HEK293 (cell line): ENCODE results near the gene CRB2.

Source experiments
- BCL11B ChIP-seq: fragments of 450-650 bp; formaldehyde crosslinking; IDR thresholded peaks from 2 replicates; pipeline ENCODE4 v1.5.1; 2016; ENCODE audit warnings: low read depth, missing biosample characterization, missing genetic modification characterization
- KLF17 ChIP-seq: fragments of 450-650 bp; formaldehyde crosslinking; IDR thresholded peaks from 2 replicates; pipeline ENCODE4 v1.5.1; 2016; ENCODE audit warnings: missing biosample characterization, missing genetic modification characterization
- PRDM10 ChIP-seq: fragments of 450-650 bp; formaldehyde crosslinking; IDR thresholded peaks from 2 replicates; pipeline ENCODE4 v1.5.1; 2016; ENCODE audit warnings: missing biosample characterization, missing genetic modification characterization
- PRDM4 ChIP-seq: fragments of 450-650 bp; formaldehyde crosslinking; IDR thresholded peaks from 2 replicates; pipeline ENCODE4 v1.5.1; 2017; ENCODE audit warnings: missing biosample characterization, missing genetic modification characterization
- REPIN1 ChIP-seq: fragments of 450-650 bp; formaldehyde crosslinking; IDR thresholded peaks from 2 replicates; pipeline ENCODE4 v1.5.1; 2017; ENCODE audit warnings: missing biosample characterization, missing genetic modification characterization, low read depth
- SALL2 ChIP-seq: fragments of 450-650 bp; formaldehyde crosslinking; IDR thresholded peaks from 2 replicates; pipeline ENCODE4 v1.5.0; 2017; ENCODE audit warnings: missing biosample characterization, mild to moderate bottlenecking, missing genetic modification characterization, borderline replicate concordance
- ZBTB20 ChIP-seq: fragments of 450-650 bp; formaldehyde crosslinking; IDR thresholded peaks from 2 replicates; pipeline ENCODE4 v1.5.1; 2016; ENCODE audit warnings: missing biosample characterization, missing genetic modification characterization
- ZFP69B ChIP-seq: fragments of 450-650 bp; formaldehyde crosslinking; IDR thresholded peaks from 2 replicates; pipeline ENCODE4 v1.5.1; 2016; ENCODE audit warnings: missing biosample characterization, missing genetic modification characterization
- ZNF132 ChIP-seq: fragments of 450-650 bp; formaldehyde crosslinking; IDR thresholded peaks from 2 replicates; pipeline ENCODE4 v1.5.1; 2017; ENCODE audit warnings: missing biosample characterization, missing genetic modification characterization, borderline replicate concordance
- ZNF18 ChIP-seq: fragments of 450-650 bp; formaldehyde crosslinking; IDR thresholded peaks from 2 replicates; pipeline ENCODE4 v1.5.1; 2016; ENCODE audit warnings: missing biosample characterization, missing genetic modification characterization
- ZNF280D ChIP-seq: fragments of 450-650 bp; formaldehyde crosslinking; IDR thresholded peaks from 2 replicates; pipeline ENCODE4 v1.5.1; 2016; ENCODE audit warnings: missing biosample characterization, missing genetic modification characterization
- ZNF292 ChIP-seq: fragments of 450-650 bp; formaldehyde crosslinking; IDR thresholded peaks from 2 replicates; pipeline ENCODE4 v1.5.1; 2016; ENCODE audit warnings: low read depth, missing biosample characterization, missing genetic modification characterization, borderline replicate concordance
- ZNF416 ChIP-seq: fragments of 450-650 bp; formaldehyde crosslinking; IDR thresholded peaks from 2 replicates; pipeline ENCODE4 v1.5.1; 2016; ENCODE audit warnings: missing biosample characterization, missing genetic modification characterization
- ZNF423 ChIP-seq: fragments of 450-650 bp; formaldehyde crosslinking; IDR thresholded peaks from 2 replicates; pipeline ENCODE4 v1.5.1; 2016; ENCODE audit warnings: missing biosample characterization, missing genetic modification characterization
- ZNF514 ChIP-seq: fragments of 450-650 bp; formaldehyde crosslinking; IDR thresholded peaks from 2 replicates; pipeline ENCODE4 v1.5.1; 2016; ENCODE audit warnings: missing biosample characterization, missing genetic modification characterization
- ZNF521 ChIP-seq: fragments of 450-650 bp; formaldehyde crosslinking; IDR thresholded peaks from 2 replicates; pipeline ENCODE4 v1.5.1; 2017; ENCODE audit warnings: missing biosample characterization, mild to moderate bottlenecking, missing genetic modification characterization
- ZNF529 ChIP-seq: fragments of 450-650 bp; formaldehyde crosslinking; IDR thresholded peaks from 2 replicates; pipeline ENCODE4 v1.5.1; 2017; ENCODE audit warnings: missing genetic modification characterization, missing biosample characterization; ENCODE audit not compliant: insufficient replicate concordance
- ZNF654 ChIP-seq: fragments of 450-650 bp; formaldehyde crosslinking; IDR thresholded peaks from 2 replicates; pipeline ENCODE4 v1.5.1; 2016; ENCODE audit warnings: low read depth, missing biosample characterization, missing genetic modification characterization
- ZNF670 ChIP-seq: fragments of 450-650 bp; formaldehyde crosslinking; IDR thresholded peaks from 2 replicates; pipeline ENCODE4 v1.5.1; 2016; ENCODE audit warnings: missing biosample characterization, missing genetic modification characterization, low read depth
- ZNF704 ChIP-seq: fragments of 450-650 bp; formaldehyde crosslinking; IDR thresholded peaks from 2 replicates; pipeline ENCODE4 v1.5.1; 2016; ENCODE audit warnings: missing biosample characterization, missing genetic modification characterization
- ZNF76 ChIP-seq: fragments of 450-650 bp; formaldehyde crosslinking; IDR thresholded peaks from 2 replicates; pipeline ENCODE4; 2016; ENCODE audit warnings: low read depth, missing biosample characterization, missing genetic modification characterization, borderline replicate concordance
- ZSCAN4 ChIP-seq: fragments of 450-650 bp; formaldehyde crosslinking; IDR thresholded peaks from 2 replicates; pipeline ENCODE4 v1.5.1; 2017; ENCODE audit warnings: missing biosample characterization, missing genetic modification characterization

Gene CRB2

GRCh38 chr9:123326662-123327093 is 29.3 kb upstream of the CRB2 start (continued):
- TF ChIP-seq PRDM10 (tag by site-specific recombination) = peak; percentile 62
- no peak for TF ChIP-seq ZBTB20 (tag by site-specific recombination)
- TF ChIP-seq PRDM4 = no peak
- peak; percentile 51; the same call in 1 of the 2 replicates for TF ChIP-seq KLF17
- no peak for TF ChIP-seq ZSCAN4 (tag by site-specific recombination)
- TF ChIP-seq ZNF132 (tag by site-specific recombination) = no peak
- TF ChIP-seq BCL11B (tag by site-specific recombination) = no peak
- no peak for TF ChIP-seq ZNF654 (tag by site-specific recombination)
- TF ChIP-seq ZNF521 = no peak
- TF ChIP-seq ZNF670 (tag by site-specific recombination) = no peak
- TF ChIP-seq ZNF514 = no peak
- TF ChIP-seq SALL2 (tag by site-specific recombination) = no peak
- no peak for TF ChIP-seq ZNF423 (tag by site-specific recombination)
- no peak for TF ChIP-seq ZNF416 (tag by site-specific recombination)
- TF ChIP-seq ZNF76 = no peak
- TF ChIP-seq ZNF529 = no peak
- no peak for TF ChIP-seq REPIN1 (tag by site-specific recombination)
- no peak for TF ChIP-seq ZNF704 (tag by site-specific recombination)
- TF ChIP-seq ZNF18 (tag by site-specific recombination) = no peak
- TF ChIP-seq ZNF280D (tag by site-specific recombination) = no peak
- no peak for TF ChIP-seq ZNF292 (tag by site-specific recombination)
- peak; percentile 94 for TF ChIP-seq ZFP69B
